Measurements from ENCODE around the gene MROH2B.

- no peak for TF ChIP-seq GATA2 (IDR thresholded peaks at IDR 0.05; ENCODE audit: low read depth, low read length)
- no peak for TF ChIP-seq GATA3 (IDR thresholded peaks at IDR 0.05; ENCODE audit: low read depth, low read length)
These were observed 84.5 kb downstream of the MROH2B start for GRCh38 chr5:40986666-40987065.
